ENCODE measurements around the gene GGT6.

DNA sequence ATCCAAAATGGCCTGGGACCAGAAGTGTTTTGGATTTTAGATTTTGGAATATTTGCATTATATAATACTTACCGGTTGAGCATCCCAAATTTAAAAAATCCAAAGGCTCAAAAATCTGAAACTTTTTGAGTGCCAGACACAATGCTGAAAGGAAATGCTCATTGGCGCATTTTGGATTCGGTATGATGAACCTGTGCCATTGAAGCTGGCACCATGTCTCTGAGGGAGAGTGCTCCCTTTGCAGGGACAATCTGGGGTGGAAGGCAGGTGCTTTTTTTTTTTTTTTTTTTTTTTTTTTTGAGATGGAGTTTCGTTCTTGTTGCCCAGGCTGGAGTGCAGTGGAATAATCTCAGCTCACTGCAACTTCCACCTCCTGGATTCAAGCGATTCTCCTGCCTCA lies 41.7 kb upstream of the GGT6 start:
- TF ChIP-seq, protein P1, sequence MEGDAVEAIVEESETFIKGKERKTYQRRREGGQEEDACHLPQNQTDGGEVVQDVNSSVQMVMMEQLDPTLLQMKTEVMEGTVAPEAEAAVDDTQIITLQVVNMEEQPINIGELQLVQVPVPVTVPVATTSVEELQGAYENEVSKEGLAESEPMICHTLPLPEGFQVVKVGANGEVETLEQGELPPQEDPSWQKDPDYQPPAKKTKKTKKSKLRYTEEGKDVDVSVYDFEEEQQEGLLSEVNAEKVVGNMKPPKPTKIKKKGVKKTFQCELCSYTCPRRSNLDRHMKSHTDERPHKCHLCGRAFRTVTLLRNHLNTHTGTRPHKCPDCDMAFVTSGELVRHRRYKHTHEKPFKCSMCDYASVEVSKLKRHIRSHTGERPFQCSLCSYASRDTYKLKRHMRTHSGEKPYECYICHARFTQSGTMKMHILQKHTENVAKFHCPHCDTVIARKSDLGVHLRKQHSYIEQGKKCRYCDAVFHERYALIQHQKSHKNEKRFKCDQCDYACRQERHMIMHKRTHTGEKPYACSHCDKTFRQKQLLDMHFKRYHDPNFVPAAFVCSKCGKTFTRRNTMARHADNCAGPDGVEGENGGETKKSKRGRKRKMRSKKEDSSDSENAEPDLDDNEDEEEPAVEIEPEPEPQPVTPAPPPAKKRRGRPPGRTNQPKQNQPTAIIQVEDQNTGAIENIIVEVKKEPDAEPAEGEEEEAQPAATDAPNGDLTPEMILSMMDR (IDR thresholded peaks at IDR 0.05; ENCODE audit: low read depth, low read length), result no peak
- no peak for TF ChIP-seq EZH2phosphoT487 (IDR thresholded peaks at IDR 0.05; ENCODE audit: low read depth)

All from OCI-LY3 (cell line).